HG02759 (cell line): ENCODE data around the gene FOXE3.
A peak's percentile ranks its signal among the peaks of the same experiment; 100 is the strongest.

ENCODE experiments used
- ATAC-seq: cut with Tn5 transposase; IDR thresholded peaks from one replicate; pipeline ENCODE4 v1.9.1; 2021; ENCODE audit warnings: mild to moderate bottlenecking, moderate library complexity; ENCODE audit not compliant: unreplicated experiment

The FOXE3 gene

DNA sequence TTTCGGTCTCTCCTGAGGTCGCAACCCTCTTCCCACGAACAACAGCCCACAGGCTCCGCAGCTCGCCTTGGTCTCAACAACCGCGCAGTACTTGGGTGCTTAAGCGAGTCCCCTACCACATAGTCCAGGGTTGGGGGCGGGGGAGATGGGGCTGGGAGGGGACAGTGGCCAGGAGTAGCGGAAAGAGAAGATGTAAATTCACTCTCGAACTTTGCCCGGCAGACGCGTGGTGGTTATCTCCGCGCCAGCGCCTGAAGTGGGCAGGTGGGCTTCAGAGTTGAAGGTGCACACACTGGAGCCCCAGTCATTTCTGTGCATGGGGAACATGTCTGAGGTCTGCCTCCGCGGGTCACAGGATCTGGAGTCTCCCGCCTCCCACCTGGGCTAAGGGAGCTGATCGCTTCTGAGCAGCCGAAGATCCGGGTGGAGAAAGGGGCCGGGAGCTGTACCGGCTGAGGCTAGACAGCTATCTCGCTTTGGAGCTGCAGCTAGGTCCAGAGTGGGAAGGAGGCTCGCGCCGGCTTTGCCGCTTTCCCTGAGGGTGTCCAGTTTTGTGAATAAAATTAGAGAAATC, 17.5 kb downstream of the FOXE3 start:
- ATAC-seq, result no peak

DNA sequence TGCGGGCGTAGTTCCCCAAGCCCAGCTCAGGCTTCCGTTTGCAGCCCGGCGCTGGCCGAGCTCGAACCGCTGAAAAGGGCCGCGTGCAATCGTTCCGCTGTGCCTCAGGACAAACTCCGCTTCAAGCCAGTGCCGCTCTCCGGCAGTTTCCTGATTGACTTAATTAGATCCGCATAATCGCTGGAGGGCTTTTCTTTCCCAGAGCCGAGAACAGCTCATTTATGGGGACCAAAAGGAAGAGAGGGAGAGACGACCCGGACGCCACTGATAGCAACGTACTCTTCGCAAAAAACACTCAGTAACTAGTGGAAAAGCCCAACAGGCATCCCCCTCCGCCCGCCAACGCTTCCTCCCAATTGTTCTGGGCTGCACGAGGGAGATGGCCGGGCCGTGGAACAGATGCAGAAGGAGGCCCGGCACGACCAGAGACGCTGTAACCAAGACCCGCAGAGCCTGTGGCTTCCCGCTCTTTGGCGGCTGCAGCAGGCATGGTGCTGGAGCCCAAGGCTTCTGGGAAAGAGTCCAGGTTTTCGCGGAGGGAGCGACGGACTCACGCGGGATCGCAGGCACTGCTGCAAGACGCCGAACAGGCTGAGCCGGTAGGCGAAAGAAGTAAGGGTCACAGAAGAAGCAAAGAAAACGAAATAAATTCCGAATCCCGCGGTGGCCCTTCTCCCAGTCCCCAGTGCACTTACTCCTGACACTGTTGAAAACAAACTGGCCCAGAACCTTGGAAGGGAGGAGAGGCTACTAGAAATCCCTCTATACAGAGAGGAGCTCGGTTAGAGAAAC, 18.2 kb downstream of the FOXE3 start:
- no peak for ATAC-seq

DNA sequence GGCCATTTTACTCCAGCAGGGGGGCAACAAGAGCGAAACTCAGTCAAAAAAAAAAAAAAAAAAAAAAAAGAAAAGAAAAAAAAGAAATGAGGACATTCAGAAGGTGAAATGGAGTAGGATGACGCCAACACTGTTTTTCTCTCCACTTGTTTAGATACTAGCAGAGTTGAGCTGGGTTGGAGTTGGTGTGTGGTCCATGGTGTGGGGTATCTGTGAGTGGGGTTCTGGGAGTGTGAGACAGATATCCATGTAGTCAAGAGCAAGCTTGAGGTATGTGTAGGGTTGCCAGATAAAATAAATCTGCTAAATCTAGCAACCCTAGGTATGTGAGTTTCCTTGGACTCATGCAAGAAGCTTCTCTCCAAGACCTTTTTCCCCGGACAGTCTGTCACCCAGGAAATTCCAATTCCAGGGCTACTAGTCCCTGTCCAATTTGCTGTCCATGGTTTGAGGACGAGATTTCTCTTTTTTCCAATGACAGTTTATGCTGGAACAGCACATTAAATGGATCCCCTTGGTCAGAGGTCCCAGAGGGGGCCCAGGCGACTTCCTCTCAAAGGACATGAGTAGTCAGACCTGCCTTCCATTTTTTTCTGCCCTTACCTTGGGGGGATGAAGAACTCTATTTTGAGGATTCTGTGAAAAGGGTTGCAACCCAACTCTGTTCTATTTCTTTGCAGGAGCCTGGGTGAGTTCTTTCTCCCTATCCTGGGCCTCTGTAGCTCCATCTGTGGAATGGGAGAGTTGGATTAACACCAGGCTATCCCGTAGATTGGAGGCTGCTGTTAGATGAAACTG, 19.6 kb downstream of the FOXE3 start:
- ATAC-seq, result no peak

DNA sequence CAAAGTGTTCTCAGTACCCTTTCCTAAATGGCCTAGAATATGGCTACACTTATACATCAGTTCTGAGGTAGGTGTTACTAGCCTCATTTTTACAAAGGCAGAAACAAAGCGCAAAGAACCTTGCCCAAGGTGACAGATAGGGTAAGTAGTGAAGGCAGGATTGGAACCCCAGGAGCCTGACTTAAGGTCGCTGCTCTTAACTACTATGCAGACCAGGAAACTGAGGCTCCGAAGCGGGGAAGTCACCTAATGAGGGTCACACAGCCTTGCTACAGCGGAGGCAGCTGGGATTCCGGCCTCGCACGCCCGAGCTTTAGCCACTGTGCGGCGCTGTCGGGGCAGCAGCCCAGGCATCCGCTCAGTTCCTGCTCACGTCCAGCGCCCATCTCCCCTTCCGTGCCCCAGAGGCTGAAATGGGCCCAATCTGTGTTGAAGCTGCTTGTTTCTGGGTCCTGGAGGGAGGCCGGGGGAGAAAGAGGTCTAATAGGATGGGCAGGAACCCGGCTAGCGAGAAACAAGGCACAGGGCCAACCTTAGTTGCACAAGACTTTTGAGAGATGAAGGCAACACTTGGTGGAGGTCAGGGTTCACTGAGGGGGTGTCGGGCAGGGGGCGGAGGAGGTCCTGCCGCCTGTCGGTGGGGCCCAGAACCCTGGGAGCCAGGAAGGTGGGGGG, 20.4 kb downstream of the FOXE3 start:
- peak; percentile 43 for ATAC-seq

DNA sequence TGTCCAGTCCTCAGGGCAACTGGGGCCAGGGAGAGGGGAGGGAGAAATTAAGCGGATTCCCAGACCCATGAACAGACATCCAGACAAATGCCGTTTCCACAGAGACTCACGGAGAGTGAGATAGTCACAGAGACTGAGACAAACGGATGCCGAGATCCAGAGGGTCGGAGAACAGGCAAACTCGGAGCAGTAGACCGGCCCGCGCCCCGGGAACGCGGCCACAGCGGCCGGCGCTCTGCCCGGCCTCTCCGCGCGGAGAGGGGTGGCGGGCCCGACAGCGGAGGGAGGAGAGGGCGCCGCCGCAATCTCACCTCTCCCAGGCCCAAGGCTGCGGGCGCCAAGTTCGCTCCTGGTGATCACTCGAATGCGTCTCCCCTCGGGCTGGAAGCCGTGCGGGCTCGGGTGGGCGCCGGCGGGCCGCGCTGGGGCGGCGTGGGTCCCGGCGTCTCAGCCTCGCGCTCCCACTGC, 20.9 kb downstream of the FOXE3 start:
- ATAC-seq, result peak; percentile 23

DNA sequence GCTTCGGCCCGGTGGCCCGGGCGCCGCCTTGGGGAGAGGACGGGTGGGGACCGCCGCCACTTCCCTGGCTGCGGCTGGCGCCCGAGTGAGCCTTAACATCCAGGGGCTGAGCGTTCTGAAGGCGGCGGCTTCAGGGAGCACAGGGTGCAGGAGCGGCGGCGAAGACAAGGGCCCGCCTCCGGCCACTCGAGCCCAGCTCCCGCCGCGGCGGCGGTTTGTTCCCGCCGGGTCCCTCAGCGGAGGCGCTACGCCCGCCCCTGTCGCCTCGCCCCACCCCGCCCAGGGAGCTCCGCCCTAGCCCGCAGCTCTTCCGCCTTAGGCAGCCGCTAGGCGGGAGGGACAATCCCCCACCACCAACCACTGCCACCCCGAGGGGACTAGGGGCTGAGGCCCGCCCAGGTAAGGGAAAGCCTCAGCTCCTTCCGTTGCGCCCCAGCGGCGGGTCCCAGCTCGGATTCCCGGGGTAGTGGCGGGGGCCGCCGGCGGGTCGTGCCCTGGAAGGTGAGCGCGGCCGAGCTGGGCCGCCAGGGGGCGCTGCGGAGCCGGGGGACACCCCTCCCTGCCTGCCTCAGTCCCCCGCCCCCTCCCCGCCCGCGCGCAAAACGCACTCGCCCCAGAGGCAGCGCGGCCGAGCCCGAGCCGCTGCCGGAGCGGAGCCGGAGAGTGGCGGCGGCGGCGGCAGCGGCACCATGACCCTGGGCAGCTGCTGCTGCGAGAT, 21.5 kb downstream of the FOXE3 start, which contains the start of gene FOXD2:
Gene FOXD2, plus strand, starts transcription at position 598 of the 718 bp plus-strand sequence. Its CDS starts 92 bp downstream, at position 690.
- ATAC-seq, result peak; percentile 85

DNA sequence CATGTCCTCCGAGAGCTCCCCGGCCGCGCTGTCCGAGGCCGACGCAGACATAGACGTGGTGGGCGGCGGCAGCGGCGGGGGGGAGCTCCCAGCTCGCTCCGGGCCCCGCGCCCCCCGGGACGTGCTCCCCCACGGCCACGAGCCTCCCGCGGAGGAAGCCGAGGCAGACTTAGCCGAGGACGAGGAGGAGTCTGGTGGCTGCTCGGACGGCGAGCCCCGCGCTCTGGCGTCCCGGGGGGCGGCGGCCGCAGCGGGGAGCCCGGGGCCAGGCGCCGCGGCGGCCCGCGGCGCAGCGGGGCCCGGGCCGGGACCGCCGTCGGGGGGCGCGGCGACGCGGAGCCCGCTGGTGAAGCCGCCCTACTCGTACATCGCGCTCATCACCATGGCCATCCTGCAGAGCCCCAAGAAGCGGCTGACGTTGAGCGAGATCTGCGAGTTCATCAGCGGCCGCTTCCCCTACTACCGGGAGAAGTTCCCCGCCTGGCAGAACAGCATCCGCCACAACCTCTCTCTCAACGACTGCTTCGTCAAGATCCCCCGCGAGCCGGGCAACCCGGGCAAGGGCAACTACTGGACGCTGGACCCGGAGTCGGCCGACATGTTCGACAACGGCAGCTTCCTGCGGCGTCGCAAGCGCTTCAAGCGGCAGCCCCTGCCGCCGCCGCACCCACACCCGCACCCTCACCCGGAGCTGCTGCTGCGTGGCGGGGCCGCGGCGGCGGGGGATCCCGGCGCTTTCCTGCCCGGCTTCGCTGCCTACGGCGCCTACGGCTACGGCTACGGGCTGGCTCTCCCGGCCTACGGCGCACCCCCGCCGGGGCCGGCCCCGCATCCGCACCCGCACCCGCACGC, 22.3 kb downstream of the FOXE3 start:
- ATAC-seq, result no peak

DNA sequence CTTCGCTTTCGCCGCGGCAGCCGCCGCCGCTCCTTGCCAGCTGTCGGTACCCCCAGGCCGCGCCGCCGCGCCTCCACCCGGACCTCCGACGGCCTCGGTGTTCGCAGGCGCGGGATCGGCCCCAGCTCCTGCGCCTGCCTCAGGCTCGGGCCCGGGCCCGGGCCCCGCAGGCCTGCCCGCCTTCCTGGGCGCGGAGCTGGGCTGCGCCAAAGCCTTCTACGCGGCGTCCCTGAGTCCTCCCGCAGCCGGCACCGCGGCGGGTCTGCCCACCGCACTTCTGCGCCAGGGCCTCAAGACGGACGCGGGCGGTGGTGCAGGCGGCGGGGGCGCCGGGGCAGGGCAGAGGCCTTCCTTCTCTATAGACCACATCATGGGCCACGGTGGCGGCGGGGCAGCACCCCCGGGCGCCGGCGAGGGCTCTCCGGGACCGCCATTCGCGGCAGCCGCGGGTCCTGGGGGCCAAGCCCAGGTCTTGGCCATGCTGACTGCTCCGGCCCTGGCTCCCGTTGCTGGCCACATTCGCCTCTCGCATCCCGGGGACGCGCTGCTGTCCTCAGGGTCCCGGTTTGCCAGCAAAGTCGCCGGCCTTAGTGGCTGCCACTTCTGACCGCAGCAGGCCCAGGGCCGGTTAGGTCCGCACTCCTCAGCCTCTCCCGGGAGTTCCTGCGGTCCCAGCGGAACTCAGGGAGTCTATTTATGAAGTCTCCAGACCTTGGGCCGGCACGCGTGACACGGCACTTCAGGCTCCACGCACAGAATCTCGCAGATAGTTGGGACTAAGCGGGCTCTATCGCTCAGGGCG, 23.1 kb downstream of the FOXE3 start:
- ATAC-seq, result no peak

DNA sequence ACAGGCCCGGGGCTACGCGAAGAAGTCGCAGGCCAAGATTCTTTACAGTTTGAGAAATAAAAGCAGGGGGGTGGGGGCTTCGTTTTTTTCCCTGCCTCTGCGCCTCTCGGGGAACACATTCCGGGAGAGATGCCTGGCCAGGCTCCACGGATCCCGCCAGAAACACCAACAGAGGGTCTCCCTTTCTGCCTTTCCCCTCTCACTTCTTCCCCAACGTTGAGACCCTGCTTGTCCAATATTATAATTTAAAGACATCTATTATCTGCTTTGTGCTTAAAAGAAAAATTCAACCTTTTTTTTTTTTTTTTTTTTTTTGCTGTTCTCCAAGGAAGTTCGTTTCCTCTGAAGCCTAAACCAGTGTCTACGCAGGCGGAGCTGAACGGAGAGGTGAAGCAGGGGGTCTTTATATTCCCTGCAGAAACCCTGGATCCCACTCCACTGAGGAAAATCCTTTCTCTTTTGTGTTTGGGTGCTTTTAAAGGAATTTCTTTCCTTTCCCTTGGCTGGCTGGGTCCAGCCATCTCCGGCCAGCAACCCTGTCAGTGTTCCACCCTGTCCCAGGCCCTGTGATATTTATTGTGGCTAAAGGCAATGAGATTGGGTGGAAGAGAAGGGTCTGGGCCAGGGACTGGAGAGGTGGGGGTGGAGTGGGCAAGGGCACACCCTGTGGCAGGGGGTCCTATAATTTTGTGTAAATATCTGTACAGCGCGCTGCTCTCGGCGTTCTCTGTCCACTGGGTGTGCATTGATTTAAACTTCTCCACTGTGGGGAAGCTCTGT, 23.9 kb downstream of the FOXE3 start:
- ATAC-seq, result no peak

DNA sequence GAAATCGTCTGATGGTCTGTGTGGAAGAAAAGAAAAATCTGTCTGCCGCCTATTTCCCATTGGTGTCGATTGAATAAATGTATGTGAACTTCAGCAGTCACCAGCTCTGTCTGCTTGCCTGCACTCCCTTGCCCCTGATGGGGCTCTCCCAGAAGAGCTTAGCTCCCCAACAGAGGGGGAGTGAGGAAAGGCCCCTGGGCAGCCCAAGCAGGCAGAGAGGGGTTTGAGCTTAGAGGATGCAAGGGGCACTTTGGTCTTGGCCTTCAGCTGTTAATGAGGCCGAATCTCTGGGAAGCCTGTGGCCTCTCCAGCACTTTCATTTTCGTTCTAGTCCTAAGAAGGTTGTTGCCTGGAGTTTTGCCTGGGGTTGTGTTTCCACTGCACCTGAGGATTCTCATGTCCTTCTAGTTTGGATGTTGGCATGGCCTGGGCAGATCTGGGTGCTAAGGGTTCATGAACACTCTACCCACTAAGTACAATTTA, 24.6 kb downstream of the FOXE3 start:
- no peak for ATAC-seq

DNA sequence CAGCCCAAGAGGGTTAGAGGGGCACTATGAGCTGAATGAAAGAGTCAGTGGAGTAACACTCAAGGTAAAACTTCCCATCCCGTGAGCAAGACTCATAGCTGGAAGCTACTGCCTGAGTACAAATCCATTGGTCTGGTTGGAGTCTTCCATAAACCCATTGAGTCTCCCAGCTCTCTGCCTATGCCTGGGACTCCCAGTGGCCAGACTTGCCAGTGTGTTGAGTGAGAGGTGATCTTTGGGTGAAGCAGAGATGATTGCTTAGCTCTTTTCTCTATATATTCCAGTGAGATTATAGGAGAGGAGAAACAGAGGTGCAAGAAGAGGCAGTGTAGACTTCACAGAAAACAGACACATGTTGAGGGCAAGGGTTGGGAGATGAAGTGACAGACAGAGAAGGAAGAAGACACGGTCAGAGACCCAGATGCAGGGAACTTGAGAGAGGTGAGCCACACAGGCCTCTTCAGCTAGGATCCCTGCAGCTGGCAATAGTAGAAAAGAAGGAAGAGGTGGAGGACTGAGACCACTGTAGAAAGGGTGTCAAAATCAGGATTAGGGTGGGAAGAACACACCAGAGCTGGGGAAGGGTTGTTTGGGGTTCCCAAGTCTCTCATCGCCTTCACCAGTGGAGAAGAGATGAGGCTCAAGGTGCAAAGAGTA, 25.5 kb downstream of the FOXE3 start:
- no peak for ATAC-seq

DNA sequence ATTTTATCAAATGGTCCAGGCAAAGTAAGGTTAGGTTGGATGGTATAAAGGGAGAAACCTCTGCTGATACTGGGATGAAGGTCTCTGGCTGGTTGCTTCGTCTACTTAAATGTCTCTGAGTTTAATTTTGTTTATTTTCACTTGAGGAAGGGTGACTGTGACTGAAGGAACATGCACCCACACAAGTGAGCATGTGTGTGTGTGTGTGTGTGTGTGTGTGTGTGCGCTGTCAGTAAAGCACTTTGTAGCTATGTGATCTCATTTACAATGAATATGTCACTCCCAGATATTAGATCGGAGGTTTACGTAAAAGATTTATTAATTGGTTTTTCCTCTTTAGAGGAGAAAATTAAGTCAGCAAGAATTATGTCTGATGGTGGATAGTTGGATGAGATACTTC, 26.1 kb downstream of the FOXE3 start:
- ATAC-seq, result no peak

DNA sequence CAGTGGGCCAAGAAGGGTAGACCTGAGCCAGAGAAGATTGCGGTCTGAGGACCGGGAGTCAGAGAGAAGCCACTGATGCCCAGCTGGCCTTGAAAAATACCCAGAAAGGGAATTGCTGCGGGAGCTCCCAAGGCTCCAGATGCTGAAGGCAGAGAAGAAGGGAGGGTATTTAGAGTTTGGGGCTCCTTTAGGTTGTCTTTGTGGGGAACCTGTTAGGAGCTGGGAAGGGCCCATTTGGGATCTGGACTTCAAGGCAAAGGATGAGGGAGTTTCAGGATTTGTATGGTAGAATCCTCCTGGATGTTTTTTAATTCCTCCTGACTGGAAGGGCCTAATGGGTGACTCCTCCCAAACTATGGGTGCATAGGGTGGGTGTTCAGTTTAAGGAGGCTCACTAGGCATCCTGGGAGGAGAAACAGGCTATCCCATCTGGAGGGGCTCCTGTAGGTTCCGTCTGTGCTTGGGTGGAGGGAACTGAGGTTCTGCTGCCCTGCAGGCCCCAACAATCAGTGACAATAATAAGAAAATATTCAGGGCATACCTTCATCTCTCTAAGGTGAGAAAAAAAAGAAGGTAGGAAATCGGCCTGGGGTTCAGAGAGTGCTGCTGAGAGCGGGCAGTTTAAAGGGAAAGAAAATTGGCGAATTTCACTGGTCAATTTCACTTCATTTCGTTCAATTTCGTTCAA, 26.9 kb downstream of the FOXE3 start:
- ATAC-seq, result no peak

DNA sequence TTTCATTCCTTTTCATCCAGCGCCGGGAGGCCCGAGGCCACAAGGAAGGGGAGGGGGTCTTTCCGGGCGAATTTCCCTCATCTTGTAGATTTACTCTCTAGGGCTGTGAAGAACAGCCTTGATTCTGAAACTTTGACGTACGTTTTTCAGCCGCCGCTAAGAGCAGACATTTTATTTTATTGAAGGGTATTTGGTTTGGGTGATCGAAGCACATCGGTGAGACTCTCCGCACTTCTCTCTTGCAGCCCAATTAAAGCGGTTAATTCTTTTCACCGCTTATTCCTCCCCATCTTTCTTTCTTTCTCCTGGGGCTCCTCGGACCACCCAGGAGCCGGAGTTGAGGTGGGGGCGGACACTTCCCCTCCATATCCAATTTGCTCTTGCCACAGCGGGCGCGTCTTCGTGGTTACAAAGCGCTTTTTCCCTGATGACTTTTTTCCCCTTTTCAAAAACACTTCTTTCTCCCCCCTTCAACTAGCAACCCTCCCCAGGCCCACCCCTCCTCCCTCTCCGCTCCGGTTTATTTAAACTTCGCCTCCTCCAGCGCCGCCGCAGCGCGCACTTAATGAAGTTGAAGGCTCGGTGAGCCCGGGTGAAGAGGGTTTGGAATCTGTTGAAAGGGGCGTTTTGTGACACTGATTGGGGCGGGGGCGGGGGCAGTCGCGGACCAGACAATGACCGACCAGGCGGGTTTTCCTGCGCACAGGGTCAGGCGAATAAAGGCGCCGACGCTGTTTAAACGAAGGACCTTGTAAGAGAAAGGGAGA, 27.6 kb downstream of the FOXE3 start:
- no peak for ATAC-seq

DNA sequence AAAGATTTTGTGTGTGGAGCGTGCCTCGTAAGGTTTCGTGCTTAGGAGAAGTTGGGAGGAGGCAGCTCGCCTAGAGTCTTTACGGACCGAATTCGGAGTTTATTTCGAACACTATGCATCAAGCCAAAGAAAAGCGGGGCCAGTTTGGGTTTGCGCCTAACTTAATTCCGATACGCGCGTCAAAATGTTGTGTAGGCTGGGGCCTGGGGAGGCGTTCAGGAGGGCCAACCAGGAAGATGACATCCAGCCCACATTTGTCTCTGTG, 28.1 kb downstream of the FOXE3 start:
- ATAC-seq, result no peak
